Right lobe of liver (tissue), 4 donors: Measurements from ENCODE around the gene PRKCQ.

Source experiments
- CTCF ChIP-seq, 4 donors: fragments of 200-600 bp in 3 of 4; fragments of 450-650 bp in 1 of 4; IDR thresholded peaks; one replicate each; pipeline versions ENCODE4 v1.5.1 to v1.8.0; 2016 to 2022; ENCODE audit warnings: antibody characterized with exemption in 4 of 4, mild to moderate bottlenecking in 2 of 4
- POLR2A ChIP-seq: fragments of 450-650 bp; IDR thresholded peaks from one replicate; pipeline ENCODE4 v1.6.1; 2017; ENCODE audit warnings: antibody characterized with exemption, mild to moderate bottlenecking
- donor health status: DM: no; HTN: no; CAD: no.
- donor health status: DM: no; HTN: no; CAD: no.
- donor health status: DM: no; HTN: yes; CAD: no.

- TF ChIP-seq POLR2A = no peak
- no peak for TF ChIP-seq CTCF (IDR thresholded peaks at IDR 0.05)
Observed at GRCh38 chr10:6384031-6384430, 196.0 kb downstream of the PRKCQ start.
